ENCODE measurements around the gene GET4.

- TF ChIP-seq CTCF (IDR thresholded peaks at IDR 0.05; ENCODE audit: low read depth, low read length, missing input control) (no peak), MAX (IDR thresholded peaks at IDR 0.05) (no peak), JUND (IDR thresholded peaks at IDR 0.05) (no peak)
- TF ChIP-seq, protein P1, sequence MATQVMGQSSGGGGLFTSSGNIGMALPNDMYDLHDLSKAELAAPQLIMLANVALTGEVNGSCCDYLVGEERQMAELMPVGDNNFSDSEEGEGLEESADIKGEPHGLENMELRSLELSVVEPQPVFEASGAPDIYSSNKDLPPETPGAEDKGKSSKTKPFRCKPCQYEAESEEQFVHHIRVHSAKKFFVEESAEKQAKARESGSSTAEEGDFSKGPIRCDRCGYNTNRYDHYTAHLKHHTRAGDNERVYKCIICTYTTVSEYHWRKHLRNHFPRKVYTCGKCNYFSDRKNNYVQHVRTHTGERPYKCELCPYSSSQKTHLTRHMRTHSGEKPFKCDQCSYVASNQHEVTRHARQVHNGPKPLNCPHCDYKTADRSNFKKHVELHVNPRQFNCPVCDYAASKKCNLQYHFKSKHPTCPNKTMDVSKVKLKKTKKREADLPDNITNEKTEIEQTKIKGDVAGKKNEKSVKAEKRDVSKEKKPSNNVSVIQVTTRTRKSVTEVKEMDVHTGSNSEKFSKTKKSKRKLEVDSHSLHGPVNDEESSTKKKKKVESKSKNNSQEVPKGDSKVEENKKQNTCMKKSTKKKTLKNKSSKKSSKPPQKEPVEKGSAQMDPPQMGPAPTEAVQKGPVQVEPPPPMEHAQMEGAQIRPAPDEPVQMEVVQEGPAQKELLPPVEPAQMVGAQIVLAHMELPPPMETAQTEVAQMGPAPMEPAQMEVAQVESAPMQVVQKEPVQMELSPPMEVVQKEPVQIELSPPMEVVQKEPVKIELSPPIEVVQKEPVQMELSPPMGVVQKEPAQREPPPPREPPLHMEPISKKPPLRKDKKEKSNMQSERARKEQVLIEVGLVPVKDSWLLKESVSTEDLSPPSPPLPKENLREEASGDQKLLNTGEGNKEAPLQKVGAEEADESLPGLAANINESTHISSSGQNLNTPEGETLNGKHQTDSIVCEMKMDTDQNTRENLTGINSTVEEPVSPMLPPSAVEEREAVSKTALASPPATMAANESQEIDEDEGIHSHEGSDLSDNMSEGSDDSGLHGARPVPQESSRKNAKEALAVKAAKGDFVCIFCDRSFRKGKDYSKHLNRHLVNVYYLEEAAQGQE (IDR thresholded peaks at IDR 0.05) = no peak
- TF ChIP-seq, protein P2, sequence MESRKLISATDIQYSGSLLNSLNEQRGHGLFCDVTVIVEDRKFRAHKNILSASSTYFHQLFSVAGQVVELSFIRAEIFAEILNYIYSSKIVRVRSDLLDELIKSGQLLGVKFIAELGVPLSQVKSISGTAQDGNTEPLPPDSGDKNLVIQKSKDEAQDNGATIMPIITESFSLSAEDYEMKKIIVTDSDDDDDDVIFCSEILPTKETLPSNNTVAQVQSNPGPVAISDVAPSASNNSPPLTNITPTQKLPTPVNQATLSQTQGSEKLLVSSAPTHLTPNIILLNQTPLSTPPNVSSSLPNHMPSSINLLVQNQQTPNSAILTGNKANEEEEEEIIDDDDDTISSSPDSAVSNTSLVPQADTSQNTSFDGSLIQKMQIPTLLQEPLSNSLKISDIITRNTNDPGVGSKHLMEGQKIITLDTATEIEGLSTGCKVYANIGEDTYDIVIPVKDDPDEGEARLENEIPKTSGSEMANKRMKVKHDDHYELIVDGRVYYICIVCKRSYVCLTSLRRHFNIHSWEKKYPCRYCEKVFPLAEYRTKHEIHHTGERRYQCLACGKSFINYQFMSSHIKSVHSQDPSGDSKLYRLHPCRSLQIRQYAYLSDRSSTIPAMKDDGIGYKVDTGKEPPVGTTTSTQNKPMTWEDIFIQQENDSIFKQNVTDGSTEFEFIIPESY (IDR thresholded peaks at IDR 0.05) = no peak
Observed at GRCh38 chr7:830069-830468, 46.3 kb upstream of the GET4 start.
